Measurements from ENCODE around the gene ALDH1A3.

Gene ALDH1A3

DNA sequence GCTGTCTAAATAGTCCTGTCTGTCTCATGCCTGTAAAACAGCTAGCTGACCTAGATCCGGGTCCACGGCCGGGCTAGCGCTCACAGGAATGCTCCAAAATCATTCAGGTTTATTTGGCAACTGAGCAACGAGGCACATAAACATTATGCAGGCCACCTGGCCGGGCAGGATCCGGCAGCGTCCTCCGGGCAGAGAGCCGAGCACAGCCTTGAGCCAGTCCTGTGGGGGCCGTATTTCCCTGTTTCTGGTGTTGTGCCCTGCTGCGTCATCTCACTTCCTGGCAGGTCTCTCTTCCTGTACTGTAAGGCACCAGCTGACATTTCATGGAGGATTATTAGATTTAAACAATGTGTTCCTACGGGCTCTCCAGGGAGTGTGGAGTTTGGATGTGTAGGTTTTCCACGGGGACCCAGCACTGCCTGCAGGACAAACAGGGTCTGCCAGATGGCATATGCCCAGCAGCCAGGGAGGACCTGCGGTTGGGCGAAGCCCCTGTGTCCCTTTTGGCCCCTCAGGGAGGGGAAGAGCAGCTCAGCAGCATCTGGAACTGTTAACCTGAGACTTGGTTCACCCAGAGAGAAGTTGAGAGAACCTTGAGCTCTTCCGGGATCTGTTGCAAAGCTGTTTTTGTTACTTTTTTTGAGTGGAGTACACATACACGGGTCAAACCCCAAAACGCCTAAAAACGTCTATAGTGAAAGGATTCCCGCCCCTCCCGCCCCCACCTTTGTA, 23.0 kb downstream of the ALDH1A3 start:
- DNase-seq = peak; percentile 34

DNA sequence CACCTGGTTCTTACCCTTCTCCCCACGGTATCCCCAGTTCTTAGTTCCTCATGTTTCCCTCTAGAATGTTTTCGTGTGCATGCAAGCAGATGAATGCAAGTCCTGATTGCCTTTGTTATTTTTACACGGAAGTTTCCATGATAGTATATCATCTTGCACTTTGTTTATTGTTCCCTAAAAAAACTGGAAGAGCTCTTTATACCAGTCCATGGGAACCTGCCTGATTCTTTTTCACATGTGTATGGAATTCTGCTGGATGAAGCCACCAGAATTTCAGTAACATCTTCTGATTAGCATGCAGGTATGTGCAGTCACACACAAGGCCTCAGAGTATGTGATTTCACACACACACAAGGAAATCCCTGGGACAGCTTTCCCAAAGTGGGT, 23.5 kb downstream of the ALDH1A3 start:
- no peak for DNase-seq

DNA sequence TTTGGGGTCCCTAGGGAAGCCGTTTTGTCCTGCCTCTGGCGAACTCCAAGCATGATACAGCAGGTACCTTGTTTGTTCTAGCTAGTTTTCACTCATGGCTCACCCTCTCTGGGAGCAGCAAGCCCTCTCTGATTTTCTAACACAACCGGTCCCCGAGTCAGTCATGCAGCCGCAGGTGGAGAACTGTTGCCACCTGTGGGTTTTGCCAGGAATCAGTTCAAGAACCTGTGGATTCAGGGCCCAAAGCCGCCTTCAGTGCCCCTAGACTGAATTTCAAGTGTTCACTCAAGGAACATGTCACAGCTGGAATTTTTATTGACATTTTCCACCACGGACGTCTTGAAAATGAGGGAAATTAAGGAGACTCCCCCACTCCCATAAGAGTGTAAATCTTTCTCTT, 26.2 kb downstream of the ALDH1A3 start:
- no peak for DNase-seq

DNA sequence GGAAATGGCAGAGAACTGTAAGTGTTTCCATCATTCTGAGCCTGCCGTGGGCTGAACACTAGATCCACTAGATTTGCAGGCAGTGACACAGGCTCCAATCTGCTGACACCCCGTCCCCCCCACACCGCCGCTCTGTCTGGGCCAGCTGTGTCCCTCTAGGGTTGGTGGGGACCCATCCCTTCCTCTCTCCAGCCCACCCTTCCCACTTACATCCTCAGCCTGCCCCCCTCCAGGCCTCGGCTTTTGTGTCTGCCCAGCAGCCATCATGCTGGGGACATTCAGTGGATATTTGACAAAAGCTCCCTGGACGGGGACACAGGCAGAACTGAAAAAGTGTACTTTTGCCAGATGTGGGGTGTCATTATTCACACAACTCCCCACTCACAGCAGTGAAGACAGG, 28.8 kb downstream of the ALDH1A3 start:
- no peak for DNase-seq

DNA sequence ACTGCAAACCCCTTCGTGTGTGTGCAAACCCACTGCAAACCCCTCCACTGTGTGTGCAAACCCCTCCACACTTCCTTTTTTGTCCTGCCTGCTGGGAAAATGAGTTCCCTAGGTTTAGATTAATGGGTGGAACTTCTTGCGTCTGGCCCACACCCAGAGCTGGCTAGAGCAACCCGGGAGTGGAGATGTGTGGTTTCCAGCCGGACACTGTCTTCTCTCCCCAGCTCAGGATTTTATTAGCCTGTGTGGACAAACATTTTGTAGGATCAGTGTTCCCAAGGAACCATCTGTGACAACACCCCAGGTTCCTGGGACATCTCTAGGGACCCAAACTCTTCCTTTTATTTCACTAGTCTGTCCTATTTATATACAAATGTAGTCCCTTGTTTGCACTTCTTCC, 29.9 kb downstream of the ALDH1A3 start:
- DNase-seq = no peak

DNA sequence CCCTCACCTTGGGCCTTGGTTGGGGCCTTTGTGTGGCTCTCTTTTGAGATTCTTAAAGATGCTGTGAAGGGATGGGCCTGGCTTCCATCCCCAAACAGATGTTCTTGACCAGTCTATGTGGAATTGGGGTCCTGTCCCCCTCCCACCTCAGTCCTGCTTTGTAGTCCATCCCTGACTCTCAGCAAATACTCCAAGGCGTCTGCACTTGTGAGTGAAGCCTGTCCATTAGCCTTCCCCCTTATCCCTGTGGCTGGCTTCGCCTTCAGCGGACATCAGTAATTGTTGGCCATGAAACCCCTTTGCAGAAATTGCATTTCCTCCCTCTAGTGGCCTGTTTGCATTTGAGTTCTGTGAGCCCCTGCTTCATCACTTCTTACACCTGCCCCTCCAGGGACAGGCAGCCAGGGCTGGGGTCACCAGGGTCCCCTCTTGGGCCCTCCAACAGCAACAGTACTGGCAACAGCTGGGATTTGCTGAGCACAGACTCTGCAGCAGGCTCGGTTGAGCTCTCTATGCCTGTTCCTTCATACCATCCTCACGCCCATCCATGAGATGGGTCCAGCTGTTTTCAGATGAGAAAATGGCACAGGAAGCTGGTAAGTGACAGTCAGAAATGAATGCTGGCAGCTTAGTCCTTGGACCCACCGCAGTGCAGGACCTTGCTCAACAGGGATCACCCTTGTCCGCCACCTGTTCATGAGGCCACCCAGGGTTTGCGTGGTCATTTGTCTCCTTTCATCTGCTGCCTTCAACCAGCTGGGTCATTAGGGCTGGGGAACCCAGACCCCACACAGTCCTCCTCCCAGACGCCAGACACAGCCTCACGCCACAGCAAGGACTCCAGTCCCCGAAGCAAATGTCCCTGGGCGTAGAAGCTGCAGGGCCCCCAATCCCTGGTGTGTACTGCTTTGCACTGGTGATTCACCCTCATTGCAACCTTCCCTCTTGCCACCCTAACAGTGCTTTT, 30.6 kb downstream of the ALDH1A3 start:
- no peak for DNase-seq

DNA sequence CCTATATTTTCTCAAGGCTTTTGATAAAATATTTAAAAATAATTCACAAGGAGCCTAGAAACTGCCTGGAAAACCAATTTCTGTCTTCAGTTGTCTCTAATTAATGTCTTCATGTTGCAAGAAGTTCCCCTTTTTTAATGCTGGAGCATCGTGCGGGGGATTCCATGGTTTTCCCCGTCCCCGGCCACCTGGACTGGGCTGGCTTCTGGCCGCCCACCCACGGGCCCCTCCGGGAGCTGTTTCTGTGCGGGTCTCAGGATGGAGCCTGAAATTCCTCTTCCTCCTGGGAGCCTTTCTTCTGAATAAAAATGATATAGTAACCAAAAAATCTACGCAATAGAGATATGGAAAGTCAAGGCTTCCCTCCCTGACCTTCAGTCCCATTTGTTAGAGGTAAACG, 31.5 kb downstream of the ALDH1A3 start:
- no peak for DNase-seq

DNA sequence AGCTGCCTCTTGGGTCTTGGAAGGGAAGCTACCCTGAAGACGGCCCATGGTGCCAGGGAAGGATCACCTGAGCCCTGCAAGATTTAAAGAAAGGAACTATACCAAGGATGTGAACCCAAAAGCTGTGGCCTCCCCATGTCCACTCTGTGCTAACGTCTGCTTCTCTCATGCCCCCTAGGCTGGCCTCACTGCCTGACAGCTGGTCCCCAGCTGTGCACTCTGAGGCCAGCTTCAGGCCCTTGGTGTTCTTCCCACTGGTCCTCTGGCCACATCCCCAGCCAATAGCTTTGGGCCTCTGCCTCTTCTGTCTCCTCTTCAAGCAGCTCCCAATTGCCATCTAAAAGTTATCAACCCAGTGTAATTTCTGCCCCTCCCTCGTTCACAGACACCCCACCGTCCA, 34.3 kb downstream of the ALDH1A3 start:
- DNase-seq = no peak

DNA sequence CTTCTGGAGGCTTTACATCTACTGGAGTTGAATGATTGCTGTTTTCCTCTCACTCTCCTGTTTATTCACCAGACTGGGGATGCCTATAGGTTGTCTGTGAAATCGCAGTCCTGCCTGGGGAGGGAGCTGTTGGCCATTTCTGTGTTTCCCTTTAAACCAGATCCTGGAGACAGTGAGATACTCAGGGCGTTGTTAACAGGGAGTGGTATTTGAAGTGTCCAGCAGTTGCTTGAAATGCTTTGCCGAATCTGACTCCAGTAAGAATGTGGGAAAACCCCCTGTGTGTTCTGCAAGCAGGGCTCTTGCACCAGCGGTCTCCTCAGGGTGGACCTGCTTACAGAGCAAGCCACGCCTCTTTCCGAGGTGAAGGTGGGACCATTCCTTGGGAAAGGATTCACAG, 35.2 kb downstream of the ALDH1A3 start:
- DNase-seq = no peak

DNA sequence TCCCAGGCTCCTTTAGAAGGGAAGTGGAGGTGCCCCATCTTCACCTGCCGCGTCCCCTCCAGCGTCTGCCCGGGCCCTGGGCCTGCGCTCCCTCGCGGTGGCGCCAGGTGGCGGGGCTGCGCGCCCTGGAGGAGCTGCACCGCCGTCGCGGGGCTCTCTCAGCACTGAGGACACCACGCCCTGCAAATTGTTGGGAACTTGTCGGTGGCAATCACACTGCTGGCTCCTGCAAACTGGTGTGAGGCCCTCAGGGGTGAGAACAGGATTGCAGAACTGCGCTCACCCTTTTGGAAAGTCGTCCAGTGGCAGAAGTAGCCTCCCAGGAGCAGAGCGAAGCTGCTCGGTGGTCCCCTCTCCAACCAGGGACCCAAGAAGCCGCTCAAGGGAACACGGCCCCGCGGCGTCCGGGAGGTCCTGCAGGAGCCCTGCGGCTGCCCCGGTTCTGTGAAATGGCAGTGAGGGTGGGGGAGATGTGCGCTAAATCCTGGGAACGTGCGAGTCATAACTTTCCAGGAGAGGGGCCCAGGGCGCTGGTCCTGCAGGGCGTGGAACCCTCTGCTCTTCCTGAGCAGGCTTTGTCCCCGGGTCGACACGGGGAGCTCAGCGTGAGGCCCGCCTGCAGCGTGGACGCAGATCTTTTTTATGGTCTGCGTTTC, 38.5 kb downstream of the ALDH1A3 start:
- DNase-seq = peak; percentile 63

DNA sequence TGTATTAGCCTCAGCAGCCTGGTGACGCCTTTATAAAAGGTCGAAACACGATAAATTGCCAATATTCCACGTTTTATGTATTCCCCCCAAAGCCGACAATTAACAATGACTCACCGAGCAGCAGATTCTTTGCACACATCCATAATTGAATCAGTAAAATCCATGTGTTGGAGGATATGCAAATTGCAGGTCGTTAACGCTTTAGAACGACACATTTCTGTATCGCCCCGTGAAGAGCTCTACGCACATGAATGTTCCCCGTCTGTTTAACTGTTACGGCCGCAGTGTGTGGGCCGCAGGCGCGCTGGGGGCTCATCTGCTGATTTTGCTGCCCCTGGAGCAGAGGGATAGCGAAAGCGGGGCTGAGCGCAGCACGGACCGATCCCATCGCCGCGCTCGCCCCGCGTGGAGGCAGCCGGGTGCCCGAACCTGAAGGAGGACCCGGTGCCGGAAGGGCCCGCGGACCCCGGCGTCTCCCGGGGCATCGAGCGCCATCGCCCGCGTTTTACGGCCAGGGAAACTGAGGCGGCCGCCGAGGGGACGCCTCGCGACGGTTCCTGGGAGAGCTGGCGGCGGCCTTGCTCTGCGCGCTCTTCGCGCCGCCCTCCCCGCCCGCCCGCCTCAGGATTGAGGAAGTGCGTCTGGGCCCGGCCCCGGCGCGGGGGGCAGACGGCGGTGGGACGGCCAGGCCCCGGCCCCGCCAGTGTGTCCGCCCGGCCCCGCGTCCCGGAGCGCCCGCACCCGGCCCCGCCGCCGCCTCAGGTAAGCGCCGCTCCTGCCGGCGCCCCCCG, 39.3 kb downstream of the ALDH1A3 start, which contains the start of gene LRRK1:
TSS of gene LRRK1 (plus strand) at position 668 of the 791 bp plus-strand sequence. CDS start 5,276 bp downstream, outside the sequence.
- no peak for DNase-seq

DNA sequence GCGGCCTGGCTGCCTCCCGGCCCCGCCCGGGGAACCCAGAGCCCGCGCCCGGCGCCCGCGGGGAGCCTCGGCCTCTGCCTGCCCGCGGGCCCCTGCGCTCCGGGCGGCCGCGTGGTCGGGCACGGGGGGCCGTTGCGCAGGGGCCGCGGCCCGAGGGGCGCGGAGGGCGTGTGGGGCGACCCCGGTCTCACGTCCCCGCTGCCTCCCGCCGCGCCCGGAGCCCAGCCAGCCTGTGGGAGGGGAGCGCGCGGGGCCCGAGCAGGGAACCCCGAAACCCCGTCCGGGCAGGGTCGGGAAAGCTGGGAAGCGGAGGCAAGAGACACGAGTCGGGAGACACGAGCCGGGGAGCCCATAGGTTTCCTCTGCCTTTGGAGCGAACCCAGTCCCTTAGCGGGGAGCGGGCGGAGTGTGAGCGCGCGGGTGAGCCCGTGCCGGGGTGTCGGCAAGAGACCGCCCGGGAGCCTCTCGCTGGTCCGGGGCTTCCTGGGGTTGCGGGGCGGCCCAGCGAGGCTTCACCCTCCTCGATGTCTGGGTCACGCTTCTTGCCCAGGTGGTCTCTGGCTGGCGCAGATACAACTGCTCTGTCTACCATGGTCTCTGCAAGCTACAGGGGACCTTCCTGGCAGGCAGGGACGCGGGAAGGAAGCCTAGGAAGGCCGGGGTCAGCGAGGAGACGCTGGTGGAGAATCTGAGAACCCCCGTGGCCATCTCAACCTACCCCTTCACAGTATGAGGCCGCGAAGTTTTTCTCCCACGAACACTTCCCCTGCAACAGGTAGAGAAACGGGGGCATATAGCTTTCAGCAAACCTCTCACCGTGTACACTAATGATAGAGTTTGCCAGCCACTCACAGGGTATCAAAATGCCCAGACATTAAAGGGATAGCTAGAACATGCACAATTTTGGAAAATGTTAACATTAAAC, 40.1 kb downstream of the ALDH1A3 start:
- DNase-seq = no peak

DNA sequence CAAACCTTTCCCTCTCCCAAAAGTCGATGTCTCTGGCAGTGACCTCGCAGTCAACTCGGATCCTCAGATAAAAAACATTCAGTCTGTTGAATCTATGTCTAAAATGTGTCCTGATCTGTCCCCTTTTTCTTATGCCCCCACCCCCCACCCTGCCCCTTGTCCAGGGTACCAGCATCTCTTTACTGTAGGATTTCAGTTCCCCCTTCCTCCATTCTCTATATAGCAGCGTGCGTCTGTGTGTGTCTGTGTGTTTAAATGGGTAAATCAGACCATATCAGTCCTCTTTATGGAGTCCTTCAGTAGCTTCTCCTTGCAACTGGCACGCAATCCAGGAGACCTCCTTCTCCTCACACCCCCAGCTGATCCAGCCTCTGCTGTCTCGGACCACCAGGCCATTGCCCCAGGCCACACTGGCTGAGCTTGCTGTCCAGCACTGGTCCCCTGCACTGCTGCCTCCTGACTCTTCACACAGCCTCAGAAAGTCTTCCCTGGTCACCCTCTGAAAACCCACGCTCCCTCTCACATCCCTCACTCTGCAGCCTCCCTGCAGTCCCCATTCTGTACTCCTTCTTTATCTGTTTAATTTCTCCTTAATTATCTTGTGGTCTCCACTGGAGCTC, 41.0 kb downstream of the ALDH1A3 start:
- DNase-seq = no peak

DNA sequence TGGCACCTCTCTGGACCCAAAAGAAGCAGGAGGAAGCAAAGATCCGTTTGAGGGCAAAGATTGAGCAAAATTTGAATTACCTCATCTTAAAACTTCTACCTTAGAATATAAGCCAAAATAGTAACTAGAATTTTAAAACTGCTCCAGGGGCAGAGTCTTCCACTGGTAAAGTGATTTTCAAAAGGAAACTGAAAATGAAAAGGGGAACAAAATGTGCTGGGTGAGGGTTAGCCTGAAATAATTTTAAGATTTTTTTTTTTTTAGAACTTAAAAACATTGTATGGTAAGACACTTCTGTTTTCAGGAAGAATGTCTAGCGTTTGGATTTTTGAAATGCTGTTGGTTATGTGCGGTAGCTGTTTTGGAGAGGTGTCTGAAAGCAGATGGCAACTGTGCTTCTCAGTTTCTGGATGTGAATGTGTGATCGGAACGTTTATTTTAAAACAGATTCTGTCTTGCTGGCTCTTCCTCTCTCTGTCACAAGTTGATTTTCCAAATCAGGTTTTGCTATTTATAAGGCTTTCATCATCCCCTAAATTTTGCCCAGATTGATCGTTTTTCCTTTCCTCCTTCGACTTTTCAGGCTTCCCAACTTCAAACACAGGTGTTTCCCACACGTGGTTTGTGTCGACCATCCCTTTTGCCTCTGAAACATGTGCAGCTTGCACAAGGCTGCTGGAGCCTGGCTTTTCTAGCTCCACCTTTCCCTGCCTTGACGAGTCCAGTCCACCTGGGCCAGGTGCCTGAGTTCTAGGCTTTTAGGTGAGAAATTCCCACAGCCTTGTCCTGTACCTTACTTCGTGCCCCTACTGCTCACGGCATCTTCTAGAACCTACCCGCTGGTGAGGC, 42.8 kb downstream of the ALDH1A3 start:
- no peak for DNase-seq

DNA sequence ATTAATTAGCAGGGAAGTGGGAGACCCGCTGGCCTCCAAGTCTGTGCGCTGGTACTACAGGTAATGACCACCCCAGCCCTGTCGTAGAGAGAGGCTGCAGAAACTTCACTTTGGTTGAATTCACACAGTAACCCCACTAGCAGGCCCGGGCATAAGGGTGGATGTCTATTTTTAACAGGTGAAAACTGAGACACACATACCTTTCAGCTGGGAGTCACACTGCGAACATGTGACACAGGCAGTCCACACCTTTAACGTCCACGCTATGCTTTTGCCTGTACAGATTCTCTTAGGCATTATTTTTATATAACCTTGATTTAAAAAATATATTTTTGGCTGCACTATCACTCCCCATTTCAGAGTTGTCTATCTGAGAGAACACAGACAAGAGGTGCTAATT, 43.4 kb downstream of the ALDH1A3 start:
- DNase-seq = no peak

DNA sequence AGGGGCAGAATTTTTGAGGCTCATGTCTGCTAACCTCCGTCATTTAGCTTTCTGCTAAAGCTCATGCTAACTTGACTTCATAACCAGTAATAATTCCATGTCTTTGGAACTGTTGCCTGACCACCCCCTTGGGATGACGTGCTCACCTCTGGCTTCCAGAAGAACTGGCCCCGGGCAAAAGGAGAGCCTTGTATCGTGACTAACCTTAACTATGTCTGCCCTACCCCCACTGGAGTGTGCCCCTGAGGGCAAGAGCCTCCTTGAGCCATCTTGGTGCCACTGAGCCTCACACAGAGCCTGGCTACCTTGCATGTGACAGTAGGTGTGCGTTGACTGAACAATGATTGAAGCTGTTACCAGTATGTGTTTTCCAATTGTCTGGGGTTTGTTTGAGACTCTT, 44.3 kb downstream of the ALDH1A3 start:
- DNase-seq = no peak

DNA sequence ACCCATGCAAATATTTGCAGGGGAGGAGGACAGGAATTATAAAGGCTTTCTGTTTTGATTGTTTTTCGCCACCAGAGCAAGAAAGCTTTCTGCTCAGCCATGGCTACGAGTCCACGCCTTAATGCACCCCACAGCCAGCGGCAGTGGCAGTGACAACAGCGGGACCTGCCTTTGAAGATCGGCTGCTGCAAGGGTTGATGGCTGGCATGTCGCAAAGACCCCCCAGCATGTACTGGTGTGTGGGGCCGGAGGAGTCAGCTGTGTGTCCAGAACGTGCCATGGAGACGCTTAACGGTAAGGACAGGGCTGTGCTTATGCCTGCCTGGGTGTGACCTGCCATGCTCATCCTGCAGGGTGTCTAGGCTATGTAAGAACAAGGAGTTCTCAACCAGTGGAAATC, 44.8 kb downstream of the ALDH1A3 start:
- no peak for DNase-seq

DNA sequence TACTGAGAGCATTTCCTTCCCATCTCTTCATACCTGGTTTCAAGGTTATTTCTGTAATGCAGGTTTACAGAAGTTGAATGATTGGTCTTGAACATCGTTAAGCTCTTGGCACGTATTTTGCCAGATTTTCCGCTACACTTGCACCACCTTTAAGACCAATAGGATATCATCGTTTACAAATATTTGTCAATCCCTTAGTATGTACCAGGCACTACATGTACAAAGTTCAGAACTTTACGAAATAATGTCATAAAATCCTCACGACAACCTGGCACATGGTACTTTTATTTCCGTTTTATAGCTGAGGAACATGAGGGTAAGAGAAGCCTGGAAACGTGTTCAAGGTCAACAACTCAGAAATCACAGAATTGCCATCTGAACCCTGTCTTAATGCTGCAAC, 45.8 kb downstream of the ALDH1A3 start:
- no peak for DNase-seq

DNA sequence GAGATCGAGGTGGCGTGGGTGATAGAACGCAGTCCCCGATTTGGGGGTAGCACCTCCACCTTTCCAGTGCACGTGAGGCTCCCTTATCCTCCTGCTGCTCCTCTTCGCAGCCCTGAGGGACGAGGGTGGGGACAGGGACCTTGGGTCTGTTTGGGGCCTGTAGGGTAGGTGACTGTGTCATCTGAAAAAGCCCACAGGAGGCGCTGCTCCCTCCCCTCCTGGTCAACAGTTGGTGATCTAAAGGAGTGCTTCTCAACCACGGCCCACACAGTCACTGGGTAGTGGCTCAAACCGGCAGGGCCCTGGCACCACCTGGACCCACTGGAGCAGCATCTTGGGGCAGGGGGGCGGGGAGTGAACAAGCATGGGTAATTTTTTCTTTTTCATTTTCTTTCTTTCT, 46.6 kb downstream of the ALDH1A3 start:
- no peak for DNase-seq
